Subcutaneous abdominal adipose tissue (tissue), 5 donors: Measurements from ENCODE around the gene CD19.
A peak's percentile ranks its signal among the peaks of the same experiment; 100 is the strongest.
"Not testable (repeated sequence)": the region's sequence is repeated elsewhere in the genome, so short reads cannot be mapped to it uniquely, and the experiment has no call there.

Experiments
- H3K27ac ChIP-seq: one replicate; pipeline ENCODE4 v1.7.0; 2013; ENCODE audit warnings: low read depth, mild to moderate bottlenecking, inconsistent platforms, low read length, moderate library complexity
- H3K27me3 ChIP-seq, 5 donors: one replicate each; pipeline ENCODE4 v1.7.0; 2013; ENCODE audit warnings: low read length in 5 of 5, inconsistent platforms in 1 of 5; ENCODE audit not compliant: control insufficient read depth in 5 of 5, insufficient read depth in 4 of 5
- H3K36me3 ChIP-seq, 5 donors: one replicate each; pipeline ENCODE4 v1.7.0; 2013; ENCODE audit warnings: low read length in 5 of 5; ENCODE audit not compliant: control insufficient read depth in 5 of 5, insufficient read depth in 5 of 5
- H3K4me1 ChIP-seq, 5 donors: one replicate each; pipeline ENCODE4 v1.7.0; 2013; ENCODE audit warnings: low read length in 5 of 5, mild to moderate bottlenecking in 3 of 5, moderate library complexity in 1 of 5; ENCODE audit not compliant: control insufficient read depth in 5 of 5, insufficient read depth in 5 of 5
- H3K4me3 ChIP-seq, 5 donors: one replicate each; pipeline ENCODE4 v1.7.0; 2013; ENCODE audit warnings: low read length in 5 of 5, low read depth in 1 of 5
- H3K9ac ChIP-seq, 5 donors: one replicate each; pipeline ENCODE4 v1.7.0; 2013; ENCODE audit warnings: low read length in 5 of 5, mild to moderate bottlenecking in 4 of 5, moderate library complexity in 3 of 5
- H3K9me3 ChIP-seq, 5 donors: one replicate each; pipeline ENCODE4 v1.7.0; 2013; ENCODE audit warnings: low read length in 5 of 5; ENCODE audit not compliant: control insufficient read depth in 5 of 5
- donor health status: healthy.
- donor health status: healthy.
- donor health status: healthy.
- donor health status: healthy.
- donor health status: healthy.

Gene CD19

DNA sequence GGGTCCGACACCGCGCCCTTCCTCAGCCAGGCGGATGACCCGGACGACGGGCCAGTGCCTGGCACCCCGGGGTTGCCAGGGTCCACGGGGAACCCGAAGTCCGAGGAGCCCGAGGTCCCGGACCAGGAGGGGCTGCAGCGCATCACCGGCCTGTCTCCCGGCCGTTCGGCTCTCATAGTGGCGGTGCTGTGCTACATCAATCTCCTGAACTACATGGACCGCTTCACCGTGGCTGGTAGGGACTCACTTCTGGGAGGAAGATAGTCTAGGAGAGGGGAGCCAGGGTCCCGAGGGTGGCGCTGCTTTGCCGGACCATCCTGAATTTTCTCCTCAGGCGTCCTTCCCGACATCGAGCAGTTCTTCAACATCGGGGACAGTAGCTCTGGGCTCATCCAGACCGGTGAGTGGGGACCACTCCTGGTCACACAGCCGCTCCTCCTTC is 43.4 kb downstream of the CD19 start:
- peak overlapping the region; percentile 68 to 98 (median 94) for H3K9ac ChIP-seq
- H3K4me1 ChIP-seq = peaks cover 2 to 27% (median 19%) of the 10 kb centered on the region in 5 donors
- H3K36me3 ChIP-seq = peaks cover 0 to 30% (median 21%) of the 10 kb centered on the region in 5 donors
- no peaks in the 10 kb centered on the region for H3K9me3 ChIP-seq
- no peaks in the 10 kb centered on the region for H3K27me3 ChIP-seq
- peak overlapping the region; percentile 72 for H3K27ac ChIP-seq
- H3K4me3 ChIP-seq = peak overlapping the region; percentile 77 to 100 (median 99)

DNA sequence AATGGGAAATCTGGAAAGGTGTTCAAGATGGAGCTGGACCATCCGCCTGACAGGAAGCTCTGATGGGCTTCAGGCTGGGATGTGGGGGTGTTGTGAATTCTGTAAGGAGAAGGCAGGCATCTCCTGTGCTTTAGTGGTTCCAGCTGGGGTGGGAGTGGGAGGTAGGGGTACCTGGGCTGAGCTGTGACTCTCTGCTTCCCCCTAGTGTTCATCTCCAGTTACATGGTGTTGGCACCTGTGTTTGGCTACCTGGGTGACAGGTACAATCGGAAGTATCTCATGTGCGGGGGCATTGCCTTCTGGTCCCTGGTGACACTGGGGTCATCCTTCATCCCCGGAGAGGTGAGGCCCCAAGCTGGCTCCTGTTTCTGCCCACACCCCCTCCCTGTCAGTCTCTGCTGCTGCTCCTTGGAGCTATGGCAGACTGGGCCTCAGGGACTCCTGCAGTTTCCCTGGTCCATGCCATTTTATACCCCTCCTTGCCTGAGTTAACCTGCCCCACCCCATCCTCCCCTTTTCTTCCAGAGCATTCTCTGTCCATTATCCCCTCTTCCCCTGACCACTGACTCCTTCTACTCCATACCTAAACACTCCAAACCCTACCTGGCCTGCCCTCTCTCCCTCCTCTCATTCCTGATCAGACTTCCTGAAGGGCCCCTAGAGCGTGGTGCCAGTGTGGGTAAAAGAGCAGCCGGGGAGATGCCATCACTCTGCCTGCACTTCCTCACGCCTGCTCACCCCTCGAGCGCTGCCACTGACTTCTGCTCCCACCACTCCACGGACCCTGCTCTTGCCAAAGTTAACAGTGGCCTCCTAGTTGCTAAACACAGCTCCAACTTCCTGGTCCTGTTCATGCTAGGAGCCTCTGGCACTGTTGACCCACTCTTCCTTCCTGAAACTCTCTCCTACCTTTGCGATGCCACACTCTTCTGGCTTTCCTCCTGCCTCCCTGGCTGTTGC is 46.2 kb downstream of the CD19 start:
- H3K4me3 ChIP-seq = no peak overlapping the region
- peaks cover 0 to 57% (median 45%) of the 10 kb centered on the region in 5 donors for H3K36me3 ChIP-seq
- H3K9me3 ChIP-seq = peaks cover 0 to 8% (median 7%) of the 10 kb centered on the region in 5 donors
- H3K27ac ChIP-seq = no peak overlapping the region
- no peaks in the 10 kb centered on the region for H3K27me3 ChIP-seq
- peaks cover 2 to 27% (median 19%) of the 10 kb centered on the region in 5 donors for H3K4me1 ChIP-seq
- no peak overlapping the region for H3K9ac ChIP-seq

DNA sequence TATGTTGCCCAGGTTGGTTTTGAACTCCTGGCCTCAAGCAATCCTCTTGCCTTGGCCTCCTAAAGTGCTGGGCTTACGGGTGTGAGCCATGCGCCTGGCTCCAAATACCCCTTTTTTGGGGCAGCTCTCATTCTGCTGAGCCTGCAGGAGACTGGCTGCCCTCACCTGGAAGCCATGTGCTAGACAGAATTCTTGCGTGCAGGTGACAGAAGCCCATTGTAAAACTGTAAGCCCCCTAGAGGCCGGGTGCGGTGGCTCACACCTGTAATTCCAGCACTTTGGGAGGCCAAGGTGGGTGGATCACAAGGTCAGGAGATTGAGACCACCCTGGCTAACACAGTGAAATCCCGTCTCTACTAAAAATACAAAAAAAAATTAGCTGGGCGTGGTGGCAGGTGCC is 48.6 kb downstream of the CD19 start:
- not testable (repeated sequence) for H3K9ac ChIP-seq, H3K27me3 ChIP-seq, H3K9me3 ChIP-seq, H3K27ac ChIP-seq, H3K4me3 ChIP-seq
- peaks cover 0 to 80% (median 65%) of the 10 kb centered on the region in 5 donors for H3K36me3 ChIP-seq
- H3K4me1 ChIP-seq = peaks cover under 1 to 19% (median 7%) of the 10 kb centered on the region in 5 donors

DNA sequence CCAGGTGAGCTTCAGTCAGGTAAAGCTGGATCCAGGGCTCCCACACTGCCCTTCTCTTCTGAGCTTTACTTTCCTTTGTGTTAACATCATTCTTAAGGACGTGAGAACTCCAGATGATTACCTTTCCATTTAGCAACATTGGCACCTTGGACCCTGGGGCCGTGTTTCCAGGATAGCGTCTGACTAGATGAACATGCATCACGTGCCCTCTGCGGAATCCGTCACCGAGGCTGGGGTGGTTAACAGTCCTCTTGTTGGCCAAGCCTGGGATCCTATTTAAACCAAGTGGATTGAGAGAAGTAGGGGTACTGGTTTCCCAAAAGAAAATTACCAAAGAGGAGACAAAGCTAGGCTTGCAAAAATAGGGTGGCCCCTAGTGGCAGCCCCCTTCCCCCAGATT is 49.2 kb downstream of the CD19 start:
- Histone ChIP-seq H3K9ac (no peak overlapping the region), H3K4me1 (peaks cover 0 to 13% (median under 1%) of the 10 kb centered on the region in 5 donors), H3K27me3 (no peaks in the 10 kb centered on the region), H3K36me3 (peaks cover 0 to 86% (median 69%) of the 10 kb centered on the region in 5 donors), H3K9me3 (peaks cover 0 to 8% (median 7%) of the 10 kb centered on the region in 5 donors), H3K4me3 (no peak overlapping the region), H3K27ac (no peak overlapping the region)

DNA sequence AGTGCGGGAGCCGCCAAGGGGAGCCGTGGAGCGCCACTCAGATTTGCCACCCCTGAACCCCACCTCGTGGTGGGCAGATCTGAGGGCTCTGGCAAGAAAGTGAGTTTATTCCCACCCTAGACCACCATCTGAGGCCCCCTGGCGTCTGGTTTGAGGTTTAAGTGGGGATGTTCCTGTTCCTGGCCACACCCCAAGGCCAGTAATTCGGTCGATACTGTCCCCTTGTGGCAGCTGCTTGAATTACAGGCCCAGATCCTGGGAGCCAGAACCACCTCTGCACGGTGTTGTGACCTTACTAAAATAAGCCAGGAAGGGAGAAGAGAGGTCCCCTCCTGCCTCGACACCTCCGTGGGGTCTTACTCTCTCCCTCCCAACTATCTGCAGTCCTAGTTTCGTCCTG is 49.7 kb downstream of the CD19 start:
- Histone ChIP-seq H3K27me3 (no peaks in the 10 kb centered on the region), H3K9me3 (peaks cover 0 to 9% (median 7%) of the 10 kb centered on the region in 5 donors), H3K9ac (no peak overlapping the region), H3K36me3 (peaks cover 0 to 91% (median 74%) of the 10 kb centered on the region in 5 donors), H3K27ac (no peak overlapping the region), H3K4me1 (peaks cover 0 to 7% (median 0%) of the 10 kb centered on the region in 5 donors), H3K4me3 (no peak overlapping the region)

DNA sequence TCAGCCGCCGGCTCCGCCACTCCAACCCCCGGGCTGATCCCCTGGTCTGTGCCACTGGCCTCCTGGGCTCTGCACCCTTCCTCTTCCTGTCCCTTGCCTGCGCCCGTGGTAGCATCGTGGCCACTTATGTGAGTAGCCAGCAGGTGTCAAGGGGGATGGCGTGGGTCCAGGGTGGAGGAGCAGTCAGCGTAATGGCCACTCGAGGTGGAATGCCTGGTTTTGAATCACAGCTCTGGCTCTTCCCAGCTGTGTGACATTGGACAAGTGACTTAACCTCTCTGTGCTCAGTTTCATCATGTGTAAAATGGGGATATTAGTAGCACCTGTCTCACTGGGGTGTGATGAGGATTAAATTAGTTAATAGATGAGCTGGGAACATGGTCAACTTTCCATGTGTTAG is 50.6 kb downstream of the CD19 start:
- Histone ChIP-seq H3K27ac (no peak overlapping the region), H3K9me3 (peaks cover 0 to 14% (median 11%) of the 10 kb centered on the region in 5 donors), H3K4me3 (no peak overlapping the region), H3K36me3 (peaks cover 4 to 94% (median 83%) of the 10 kb centered on the region in 5 donors), H3K9ac (no peak overlapping the region), H3K27me3 (no peaks in the 10 kb centered on the region), H3K4me1 (peaks cover 0 to 7% (median 0%) of the 10 kb centered on the region in 5 donors)

DNA sequence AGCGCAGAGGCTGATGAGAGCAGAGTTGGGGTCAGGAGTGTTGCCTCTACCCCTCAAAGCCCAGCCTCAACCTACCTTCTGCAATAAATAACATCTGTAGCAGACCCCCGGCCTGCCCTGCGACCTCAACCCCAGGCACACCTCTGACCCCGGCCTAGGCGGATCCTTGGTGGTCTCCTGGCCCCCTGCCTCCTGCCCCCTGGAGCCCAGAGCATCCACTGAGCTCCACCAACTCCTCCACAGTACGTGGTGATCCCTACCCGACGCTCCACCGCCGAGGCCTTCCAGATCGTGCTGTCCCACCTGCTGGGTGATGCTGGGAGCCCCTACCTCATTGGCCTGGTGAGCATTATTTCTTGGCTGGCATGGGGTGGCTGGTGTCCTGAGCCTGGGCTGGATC is 51.2 kb downstream of the CD19 start:
- Histone ChIP-seq H3K27ac (no peak overlapping the region), H3K4me1 (peaks cover 0 to 7% (median 0%) of the 10 kb centered on the region in 5 donors), H3K4me3 (no peak overlapping the region), H3K27me3 (no peaks in the 10 kb centered on the region), H3K36me3 (peaks cover 5 to 92% (median 83%) of the 10 kb centered on the region in 5 donors), H3K9me3 (peaks cover 0 to 15% (median 12%) of the 10 kb centered on the region in 5 donors), H3K9ac (no peak overlapping the region)

DNA sequence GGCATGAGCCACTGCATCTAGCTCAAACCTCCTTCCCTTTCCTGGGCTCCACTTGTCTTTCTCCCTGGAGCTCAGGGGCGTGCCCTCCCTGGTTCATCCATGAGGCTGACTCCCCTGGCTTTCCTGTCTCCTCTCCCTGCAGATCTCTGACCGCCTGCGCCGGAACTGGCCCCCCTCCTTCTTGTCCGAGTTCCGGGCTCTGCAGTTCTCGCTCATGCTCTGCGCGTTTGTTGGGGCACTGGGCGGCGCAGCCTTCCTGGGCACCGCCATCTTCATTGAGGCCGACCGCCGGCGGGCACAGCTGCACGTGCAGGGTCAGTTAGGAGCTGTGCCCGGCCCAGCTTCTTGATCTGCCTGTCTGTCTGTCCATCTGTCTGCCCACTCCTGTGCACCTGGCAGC is 51.9 kb downstream of the CD19 start:
- H3K9ac ChIP-seq = no peak overlapping the region
- peak overlapping the region in 1 of 5 donors; percentile 31 for H3K4me3 ChIP-seq
- peaks cover 0 to 15% (median 12%) of the 10 kb centered on the region in 5 donors for H3K9me3 ChIP-seq
- H3K27me3 ChIP-seq = no peaks in the 10 kb centered on the region
- peaks cover 5 to 90% (median 79%) of the 10 kb centered on the region in 5 donors for H3K36me3 ChIP-seq
- no peak overlapping the region for H3K27ac ChIP-seq
- peaks cover 0 to 7% (median 0%) of the 10 kb centered on the region in 5 donors for H3K4me1 ChIP-seq

DNA sequence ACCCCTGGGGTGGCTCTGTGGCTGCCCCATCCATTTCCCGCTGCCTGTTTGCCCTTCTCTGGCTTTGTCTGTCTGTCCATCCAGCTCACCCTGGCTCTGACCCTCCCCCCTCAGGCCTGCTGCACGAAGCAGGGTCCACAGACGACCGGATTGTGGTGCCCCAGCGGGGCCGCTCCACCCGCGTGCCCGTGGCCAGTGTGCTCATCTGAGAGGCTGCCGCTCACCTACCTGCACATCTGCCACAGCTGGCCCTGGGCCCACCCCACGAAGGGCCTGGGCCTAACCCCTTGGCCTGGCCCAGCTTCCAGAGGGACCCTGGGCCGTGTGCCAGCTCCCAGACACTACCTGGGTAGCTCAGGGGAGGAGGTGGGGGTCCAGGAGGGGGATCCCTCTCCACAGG is 52.3 kb downstream of the CD19 start:
- H3K4me1 ChIP-seq = peaks cover 0 to 7% (median 0%) of the 10 kb centered on the region in 5 donors
- peaks cover 5 to 90% (median 76%) of the 10 kb centered on the region in 5 donors for H3K36me3 ChIP-seq
- H3K27ac ChIP-seq = no peak overlapping the region
- H3K27me3 ChIP-seq = no peaks in the 10 kb centered on the region
- H3K9me3 ChIP-seq = peaks cover 0 to 15% (median 12%) of the 10 kb centered on the region in 5 donors
- no peak overlapping the region for H3K9ac ChIP-seq
- peak overlapping the region in 1 of 5 donors; percentile 31 for H3K4me3 ChIP-seq

DNA sequence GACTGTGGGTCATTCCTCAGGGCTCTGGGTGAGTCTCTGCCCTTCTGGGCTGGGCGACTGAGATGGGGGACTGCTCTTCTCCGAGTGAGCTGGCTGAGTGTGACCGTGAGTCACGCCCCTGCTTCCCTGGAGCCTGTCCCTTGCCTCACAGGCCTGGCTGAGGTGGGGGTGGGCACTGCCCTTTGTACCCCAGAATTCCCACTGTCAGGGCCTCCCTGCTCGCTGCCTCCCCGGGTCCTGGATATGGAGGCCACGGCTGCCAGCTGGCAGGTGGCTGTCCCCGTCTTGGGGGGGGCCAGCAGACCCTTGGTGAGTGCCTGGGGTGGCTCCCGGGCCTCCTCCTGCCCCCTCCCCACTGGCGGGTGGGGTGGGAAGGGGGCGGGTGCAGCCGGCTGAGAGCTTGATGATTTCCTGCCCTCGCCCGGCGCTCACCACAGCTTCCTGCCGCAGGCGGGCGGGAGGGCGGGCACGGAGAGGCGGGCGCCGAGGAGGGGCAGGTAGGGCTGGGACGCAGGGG is 52.9 kb downstream of the CD19 start, which contains the start of gene LAT:
TSS of gene LAT (plus strand) at position 434 of the 517 bp plus-strand sequence. CDS start 366 bp downstream, outside the sequence.
- H3K4me3 ChIP-seq = peak within 1 kb of the TSS in 3 of 5 donors; percentile 2 to 49 (median 31)

More for the DNA sequence above, 52.9 kb downstream of the CD19 start, which contains the start of gene LAT:
- H3K36me3 ChIP-seq = peaks cover 5 to 90% (median 78%) of the 10 kb centered on the region in 5 donors
- H3K27ac ChIP-seq = no peak within 1 kb of the TSS
- peaks cover 0 to 15% (median 12%) of the 10 kb centered on the region in 5 donors for H3K9me3 ChIP-seq
- peak within 1 kb of the TSS in 1 of 5 donors; percentile 56 for H3K9ac ChIP-seq
- no peaks in the 10 kb centered on the region for H3K27me3 ChIP-seq
- peaks cover 0 to 7% (median 0%) of the 10 kb centered on the region in 5 donors for H3K4me1 ChIP-seq
